GM19351 (cell line): ENCODE results near the gene HS3ST3A1.

Experiments used
- ATAC-seq: cut with Tn5 transposase; IDR thresholded peaks from one replicate; pipeline ENCODE4 v1.9.1; 2021; ENCODE audit warnings: mild to moderate bottlenecking, moderate library complexity; ENCODE audit not compliant: unreplicated experiment

The HS3ST3A1 gene

DNA sequence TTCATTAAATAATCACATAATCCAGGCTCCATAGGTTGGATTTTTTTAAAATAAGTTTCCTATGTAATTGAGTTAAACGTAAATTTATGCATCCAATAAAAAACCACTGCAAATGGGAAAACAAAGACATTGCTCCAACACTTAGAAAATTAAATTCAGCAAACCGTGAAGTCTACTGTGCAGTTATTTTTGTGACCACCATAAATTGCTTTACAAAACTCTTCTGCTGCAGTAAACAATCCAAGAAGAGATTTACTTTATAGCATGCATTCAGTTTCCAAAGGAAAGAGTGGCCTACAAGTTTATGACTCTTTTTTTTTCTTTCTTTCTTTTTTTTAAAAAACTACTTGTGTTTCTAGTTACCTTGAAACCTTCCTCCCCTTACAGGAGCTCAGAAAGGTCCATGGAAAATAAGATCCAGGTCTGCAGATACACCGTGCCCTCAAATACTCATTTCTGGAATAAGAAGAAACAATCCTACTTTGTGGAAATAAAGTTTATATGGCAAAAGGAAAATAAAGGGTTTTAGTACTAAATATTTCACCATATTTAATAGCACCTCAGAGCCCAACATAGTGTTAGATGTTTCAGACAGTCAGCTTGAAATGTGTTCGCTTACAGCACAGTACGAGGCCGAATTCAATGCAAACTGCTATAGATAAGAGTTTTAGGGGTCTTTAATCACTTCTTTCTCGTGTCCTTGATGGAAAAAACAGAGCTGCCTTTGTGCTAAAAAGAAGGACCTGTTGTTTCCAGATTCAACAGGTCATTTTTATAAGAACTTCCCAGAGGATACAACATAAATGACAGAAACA lies 3.2 kb downstream of the HS3ST3A1 start:
- no peak for ATAC-seq

DNA sequence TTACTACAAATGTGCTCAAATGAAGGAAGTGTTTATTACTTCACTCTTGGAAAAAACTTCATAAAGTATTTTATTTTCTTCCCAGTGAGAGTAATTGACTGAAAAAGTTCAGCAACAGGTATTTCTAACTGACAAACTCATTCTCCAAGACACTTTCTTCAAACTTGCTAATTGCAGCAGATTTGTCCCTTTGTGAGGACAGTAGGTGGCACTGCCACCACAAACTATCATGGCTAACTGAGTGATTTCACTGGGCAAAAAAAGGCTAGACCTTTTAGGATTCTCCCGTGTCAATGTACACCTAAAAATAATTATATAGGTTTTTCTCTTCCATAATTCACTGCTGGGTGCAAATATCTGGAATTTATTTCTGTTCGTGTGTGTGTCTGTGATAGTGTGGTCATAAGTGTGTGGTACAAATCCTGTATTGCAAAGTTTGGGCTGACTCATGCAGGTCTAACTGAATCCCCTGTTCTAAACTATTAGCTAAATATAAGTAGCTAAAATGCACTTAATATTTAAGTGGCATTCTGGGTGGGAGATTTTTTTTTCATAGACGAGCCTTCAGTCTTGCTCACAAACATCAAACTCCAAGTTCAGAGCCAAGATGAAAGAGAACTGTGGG lies 3.9 kb downstream of the HS3ST3A1 start:
- ATAC-seq, result no peak

DNA sequence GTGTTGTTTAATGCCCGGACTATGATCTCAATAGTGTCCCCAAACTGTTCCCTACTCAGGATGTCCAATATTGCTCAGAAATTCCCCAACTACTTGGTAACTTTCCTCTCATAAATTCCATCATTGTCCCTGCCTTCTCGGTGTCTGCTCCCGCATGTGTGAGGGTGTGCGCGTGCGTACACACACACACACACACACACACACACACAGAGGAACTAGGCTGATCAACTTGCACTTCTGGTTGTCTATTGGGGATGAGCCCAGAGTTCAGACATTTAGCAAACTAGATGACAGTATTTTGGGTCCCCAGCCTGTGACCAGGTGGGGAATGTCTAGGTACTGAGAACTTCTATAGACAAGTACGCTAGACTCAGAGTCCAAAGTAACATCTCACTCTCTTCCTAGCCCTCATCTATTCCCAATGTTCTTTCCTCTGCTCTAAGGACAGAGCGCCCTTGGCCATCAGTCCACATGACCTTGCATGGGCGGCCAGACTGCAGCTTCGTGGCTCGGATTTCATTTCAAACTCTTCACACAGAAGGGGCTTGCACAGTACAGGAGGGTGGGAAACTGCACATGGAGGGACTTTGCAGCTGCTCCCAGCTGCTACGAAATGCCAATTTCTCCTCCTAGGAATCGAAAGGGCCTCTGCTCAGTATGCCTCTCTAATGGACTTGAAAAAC lies 5.3 kb downstream of the HS3ST3A1 start:
- no peak for ATAC-seq

DNA sequence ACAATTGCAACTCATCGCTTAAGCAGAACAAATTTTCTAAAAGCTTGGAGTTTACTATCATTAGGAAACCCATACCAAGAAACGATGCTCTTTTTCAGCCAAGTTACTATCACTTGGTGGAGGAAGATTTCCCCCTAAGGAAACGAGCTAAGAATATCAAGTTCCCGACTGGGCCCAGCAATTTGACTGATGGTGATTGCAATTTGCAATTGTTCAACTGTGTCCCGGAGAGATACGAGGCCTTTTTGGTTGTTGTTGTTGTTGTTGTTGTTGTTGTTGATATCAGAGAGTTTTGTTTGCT lies 6.2 kb downstream of the HS3ST3A1 start:
- ATAC-seq, result no peak

DNA sequence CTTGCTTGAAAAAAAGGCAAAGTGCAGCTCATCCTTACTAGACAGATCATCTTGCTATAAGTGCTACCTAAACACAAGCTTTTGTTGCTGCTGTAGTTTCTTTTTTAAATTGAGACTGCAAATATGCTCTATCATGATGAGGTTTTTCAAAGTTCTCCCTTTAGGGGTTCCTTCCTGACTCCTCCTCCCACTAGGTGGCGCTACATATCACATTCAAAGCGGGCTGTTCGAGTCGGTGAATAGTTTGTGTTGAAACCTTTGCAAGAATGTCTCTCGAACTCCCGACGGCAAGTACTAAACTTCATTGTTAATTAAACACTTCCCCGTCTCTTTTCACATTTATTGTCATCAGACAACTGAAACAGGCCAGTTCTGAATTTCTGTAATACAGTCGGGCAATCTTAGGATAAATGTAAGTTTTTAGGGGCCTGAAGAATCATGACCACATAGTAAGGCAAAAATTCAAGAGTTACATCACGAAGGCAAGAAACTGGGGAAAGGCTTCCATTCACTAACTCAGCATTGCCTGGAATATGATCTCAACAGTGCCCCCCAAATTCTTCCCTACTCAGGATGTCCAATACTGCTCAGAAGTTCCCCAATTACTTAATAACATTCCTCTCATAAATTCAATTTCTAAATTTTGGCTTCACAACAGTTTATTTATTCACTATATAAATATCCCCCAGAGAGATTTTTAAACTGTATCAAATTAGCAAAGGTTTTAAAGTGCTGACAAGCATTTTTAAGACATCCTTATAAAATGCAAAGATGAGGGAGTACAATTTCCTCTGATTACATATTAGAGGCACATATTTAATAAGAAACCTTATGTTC lies 6.7 kb downstream of the HS3ST3A1 start:
- ATAC-seq, result peak; percentile 81

DNA sequence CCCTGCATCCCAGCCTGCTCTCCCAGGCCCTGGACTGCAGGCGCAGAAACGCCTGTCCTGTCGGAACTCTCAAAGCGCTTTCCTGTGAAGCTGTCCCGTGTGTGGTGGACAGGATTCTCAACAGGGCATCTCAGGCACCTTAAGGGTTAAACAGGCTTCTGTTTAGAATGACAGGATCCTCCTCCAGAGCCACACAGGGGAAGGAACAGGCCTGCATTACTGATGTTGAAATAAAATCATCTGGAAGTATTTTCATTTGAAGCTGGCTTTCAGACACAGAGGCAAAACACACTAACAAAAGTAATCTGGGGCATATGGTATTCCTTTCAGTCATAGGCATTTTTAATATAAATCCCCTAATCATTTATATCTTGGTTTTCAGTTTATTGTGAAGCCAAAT lies 7.4 kb downstream of the HS3ST3A1 start:
- no peak for ATAC-seq

DNA sequence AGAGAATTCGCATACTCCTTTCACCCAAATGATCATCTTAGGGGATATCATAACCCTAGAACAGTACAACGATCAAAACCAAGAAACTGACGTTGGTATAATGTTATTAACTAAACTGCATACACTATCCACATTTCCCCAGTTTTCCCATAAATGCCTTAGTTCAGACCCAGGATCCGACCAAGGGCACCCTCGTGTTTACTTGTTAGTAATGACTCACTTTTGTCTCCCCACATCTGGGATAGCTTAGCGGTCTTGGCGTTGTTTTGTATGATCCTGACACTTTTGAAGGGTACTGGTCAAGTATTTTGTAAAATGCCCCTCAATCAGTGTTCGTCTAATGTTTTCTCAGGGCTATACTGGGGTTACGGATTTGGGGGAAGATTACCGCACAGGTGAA lies 8.0 kb downstream of the HS3ST3A1 start:
- ATAC-seq, result no peak

DNA sequence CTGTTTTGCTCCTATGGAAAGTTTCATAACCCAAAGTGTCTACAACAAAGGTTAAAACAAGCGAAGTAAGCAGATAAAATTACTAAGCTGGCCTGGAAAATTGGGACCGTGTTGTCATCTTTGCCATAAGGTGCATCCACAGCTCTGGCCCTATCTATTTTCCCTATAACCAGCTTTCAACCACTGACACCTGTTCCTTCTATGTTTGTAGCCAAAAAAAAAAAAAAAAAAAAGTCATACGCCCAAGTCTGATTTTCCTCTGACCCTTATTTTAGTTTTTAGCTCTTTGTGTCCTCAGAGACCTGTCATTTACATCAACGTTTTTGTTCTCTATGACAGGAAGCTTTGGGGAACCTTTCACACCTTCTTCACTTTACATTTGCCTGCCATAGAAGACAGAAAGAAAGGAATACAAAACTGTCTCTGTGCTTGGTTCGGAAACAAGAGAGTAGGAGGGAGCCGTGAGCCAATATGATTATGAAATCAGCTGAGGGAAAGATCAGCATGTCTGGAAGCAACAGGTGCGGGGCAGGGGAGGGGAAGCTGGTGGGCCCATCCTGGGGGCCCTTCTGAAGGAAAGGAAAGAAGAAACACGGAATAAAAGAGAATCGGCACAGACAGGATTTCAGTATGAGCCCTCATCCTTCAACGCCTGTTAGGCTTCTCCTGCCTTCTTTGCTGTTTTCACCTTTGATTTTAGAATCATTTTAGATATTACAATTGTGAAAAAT lies 8.5 kb downstream of the HS3ST3A1 start:
- no peak for ATAC-seq

DNA sequence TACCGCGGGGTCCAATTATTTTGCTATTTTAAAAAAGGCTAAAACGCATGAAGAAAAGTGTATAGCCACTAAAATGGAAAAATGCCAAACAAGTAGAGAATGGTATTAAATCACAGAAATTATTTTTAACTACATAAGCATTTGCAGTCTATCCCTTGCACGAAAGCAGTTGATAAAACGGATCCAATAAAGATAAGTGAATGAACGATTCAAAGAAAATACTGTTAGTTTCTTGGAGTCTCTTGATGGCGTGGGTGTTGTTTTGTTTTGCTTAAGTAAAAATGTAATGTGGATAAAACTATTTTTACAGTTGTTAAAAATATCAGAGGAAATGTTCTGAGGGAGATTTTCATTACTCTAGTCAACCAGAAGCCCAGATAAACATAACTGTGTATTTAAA lies 9.3 kb downstream of the HS3ST3A1 start:
- no peak for ATAC-seq

DNA sequence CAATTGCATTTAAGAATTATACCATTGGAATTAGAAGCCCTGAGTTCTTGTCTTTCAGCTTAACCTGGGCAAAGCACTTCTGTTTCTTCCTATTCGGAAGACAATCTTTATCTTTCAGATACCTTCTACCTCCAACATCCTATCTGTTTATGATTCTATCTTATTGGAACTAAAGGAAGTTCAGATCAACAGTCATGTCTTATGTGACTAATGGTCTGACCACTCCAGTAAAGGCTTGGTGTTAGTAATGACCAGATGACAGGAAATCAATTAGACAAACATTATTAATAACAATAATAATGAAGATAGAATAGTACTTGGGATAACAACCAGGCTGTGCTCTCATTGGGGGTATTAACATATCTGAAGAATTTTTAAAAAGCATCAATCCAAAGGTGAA lies 11.3 kb downstream of the HS3ST3A1 start:
- ATAC-seq, result no peak

DNA sequence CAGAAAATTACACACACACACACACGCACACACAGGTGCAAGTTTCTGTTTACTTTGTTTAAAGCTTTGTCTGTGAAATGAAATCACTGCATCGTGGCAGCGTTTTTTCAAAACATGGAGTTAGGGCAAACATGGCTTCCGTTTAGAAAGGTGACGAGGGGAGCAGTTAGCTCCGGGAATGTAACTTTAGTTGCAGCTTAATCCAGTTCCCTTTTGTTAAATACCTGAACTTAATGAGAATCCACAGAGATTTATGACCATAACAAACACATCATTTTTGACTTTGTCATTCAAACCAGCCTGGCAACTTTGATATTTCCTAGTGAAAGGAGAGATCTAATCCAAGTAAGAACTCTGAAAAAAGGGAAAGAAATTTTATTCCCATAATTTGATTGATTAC lies 12.1 kb downstream of the HS3ST3A1 start:
- ATAC-seq, result no peak

DNA sequence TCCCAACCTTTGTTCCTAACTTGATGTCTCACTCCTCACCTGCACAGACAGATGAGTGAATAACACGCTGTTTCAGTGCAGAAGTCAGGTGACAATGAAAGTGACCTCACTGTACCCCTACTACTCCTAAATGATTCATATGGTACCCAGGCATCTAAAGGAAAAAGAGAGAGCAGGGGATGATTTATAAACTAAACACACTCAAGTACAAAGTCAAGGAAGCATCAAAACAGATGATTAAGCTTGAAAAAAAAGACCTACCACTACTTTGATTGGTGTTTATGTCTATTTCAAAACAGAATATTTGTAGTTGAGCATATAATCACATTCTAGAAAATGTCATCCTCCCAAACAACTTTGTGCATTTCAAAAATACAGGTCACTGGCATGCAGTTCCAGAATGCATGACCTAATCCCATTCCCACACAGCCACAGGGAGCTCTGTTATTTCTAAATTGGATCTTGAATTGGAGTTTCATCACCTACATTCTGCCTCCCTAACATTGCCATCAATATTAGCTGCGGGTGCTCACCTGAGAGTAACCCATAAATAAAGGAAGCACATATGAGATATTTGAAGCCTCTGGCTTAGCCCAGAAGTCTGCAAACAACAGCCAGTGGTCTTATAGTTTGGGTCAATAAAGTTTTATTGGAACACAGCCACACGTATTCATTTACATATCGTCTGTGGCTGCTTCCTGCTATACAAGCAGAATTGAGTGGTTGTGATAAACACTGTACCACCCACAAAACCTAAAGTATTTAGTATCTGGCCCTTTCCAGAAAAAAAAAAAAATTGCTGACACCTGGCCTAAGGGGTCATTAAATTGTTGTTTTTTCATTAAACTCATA lies 14.0 kb downstream of the HS3ST3A1 start:
- no peak for ATAC-seq

DNA sequence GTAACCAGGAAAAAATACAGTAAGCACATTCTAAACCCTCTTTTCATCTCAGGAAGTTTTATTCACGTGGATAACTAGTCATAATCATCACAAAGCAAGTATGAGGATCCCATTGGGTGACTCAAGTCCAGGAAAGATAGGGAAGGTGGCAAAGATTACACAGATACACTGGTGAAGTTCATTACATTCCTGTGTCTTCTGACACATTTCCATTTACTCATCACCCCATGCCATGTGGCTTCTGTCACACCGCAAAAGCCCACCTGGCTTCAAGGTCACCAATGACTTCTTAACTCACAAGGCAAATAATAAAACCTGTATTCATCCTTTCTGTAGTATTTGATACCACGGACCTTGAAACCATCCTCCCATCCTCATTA lies 17.0 kb downstream of the HS3ST3A1 start:
- no peak for ATAC-seq

DNA sequence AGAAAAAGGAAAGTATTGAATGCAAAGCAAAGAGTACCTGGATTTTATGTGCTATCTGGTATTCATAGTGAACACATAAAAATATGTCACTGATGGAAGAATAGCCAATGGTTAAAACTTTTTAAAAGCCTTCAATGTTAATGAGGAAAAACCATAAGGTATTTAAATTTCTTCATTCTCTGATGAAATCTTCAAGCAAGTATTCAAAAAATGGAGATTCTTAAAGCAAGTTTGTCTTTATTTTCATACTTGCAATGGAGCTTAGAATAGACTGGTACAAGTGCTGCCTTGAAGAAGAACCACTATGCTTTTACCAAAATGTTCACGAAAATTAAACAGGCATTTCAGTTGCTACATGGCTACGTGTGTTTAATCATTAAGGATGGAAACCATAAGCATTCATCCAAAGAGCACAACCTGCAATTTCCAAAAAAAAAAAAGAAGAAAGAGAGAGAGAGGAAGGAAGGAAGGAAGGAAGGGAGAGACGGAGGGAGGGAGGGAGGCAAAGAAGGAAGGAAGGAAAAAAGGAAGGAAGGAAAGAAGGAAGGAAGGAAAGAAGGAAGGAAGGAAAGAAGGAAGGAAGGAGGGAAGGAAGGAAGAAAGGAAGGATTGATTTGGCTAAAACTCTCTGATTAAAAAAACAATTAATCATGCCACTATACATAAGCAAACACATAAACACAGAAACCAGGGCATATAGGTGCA lies 17.6 kb downstream of the HS3ST3A1 start:
- no peak for ATAC-seq

DNA sequence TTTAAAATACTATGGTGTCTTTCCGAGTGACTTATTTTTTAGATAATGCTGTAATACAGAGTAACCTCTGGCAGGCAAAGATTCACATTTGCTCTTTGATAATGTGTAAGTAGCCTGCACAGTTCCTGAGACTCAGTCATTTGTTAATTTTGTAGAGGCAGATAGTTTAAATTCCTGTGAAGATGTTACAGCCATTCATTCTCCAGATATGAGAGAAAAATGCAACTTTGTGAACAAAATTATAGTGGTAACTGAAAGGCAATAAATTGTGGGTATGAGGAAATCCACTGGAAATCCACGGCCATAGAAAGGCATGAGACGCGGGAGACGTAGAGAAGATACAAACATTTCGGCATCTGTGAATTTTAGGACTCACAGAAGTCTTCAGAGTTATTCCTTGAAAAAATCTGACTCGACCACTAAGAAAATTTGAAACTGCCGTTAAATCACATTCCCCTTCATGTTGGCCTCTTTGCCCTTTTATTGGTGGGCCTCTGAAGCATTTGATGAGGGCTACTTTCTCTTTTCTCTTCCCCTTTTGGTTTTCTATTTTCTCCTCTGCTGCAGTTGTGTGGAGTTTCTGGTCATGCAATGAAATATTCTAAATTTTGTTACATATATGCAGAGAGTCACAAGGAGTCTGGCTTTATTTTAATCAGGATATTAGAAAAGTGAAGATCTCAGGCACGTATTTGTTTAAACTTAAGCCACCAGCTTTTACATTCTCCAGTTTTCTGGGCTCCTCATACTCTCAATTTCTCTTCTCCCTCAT lies 18.8 kb downstream of the HS3ST3A1 start:
- no peak for ATAC-seq

DNA sequence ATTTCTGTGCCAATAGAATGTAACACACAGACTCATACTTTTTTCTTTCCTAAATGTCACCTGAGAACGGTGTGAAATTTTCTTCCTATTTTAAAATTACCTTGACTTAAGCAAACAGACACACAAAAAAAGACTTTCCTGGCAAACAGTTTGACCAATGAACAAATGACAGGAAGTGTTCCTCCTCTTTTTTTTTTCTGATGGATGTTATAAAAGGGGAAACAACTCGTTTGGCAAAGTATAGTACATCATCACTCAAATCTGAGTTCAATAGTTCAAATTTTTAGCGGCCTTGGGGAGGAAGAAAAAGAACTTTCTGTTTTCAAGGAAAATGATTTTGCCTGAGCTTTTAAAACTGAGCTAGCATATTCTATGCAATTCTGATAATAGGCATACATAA lies 19.8 kb downstream of the HS3ST3A1 start:
- no peak for ATAC-seq

DNA sequence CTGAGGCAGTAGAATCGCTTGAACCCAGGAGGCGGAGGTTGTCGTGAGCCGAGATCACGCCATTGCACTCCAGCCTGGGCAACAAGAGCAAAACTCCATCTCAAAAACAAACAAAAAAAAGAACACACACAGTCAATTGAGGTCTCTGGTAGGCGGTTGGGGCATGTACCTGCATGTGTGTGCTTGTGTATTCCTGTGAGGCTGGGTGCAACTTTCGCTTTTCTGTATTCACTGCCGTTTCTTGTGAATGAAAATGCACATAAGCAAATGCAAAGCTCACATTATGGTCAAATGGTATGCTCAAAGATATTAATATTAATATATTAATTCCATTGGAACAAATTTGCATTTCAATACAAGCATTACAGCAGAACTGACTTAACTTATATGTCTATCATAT lies 20.9 kb downstream of the HS3ST3A1 start:
- no peak for ATAC-seq
